Endodermal cell (in vitro differentiated cells): Measurements from ENCODE around the gene IL17RA. TPM values are rescaled to one million over a fixed set of nuclear protein-coding genes. Genes with fewer than 3 reads are reported as not detected.

Experiments
- DNase-seq: peaks from one replicate; pipeline ENCODE4 v3.0.0-alpha.2; 2017
- H3K27ac ChIP-seq: 2 replicates; pipeline ENCODE4 v1.5.1; 2013; ENCODE audit warnings: mild to moderate bottlenecking, low read depth, low read length, moderate library complexity
- H3K27me3 ChIP-seq: 2 replicates; pipeline ENCODE4 v1.6.1; 2013; ENCODE audit warnings: mild to moderate bottlenecking, low read length, moderate library complexity; ENCODE audit not compliant: insufficient read depth, control insufficient read depth, poor library complexity, severe bottlenecking
- H3K36me3 ChIP-seq: 2 replicates; pipeline ENCODE4 v1.7.0; 2013; ENCODE audit warnings: mild to moderate bottlenecking, low read length, moderate library complexity; ENCODE audit not compliant: control insufficient read depth, insufficient read depth
- H3K4me1 ChIP-seq: one replicate; pipeline ENCODE4 v1.7.0; 2013; ENCODE audit warnings: low read length; ENCODE audit not compliant: control insufficient read depth, insufficient read depth
- H3K4me3 ChIP-seq: 2 replicates; pipeline ENCODE4 v1.5.1; 2013; ENCODE audit warnings: mild to moderate bottlenecking, low read length, moderate library complexity
- H3K9ac ChIP-seq: 2 replicates; pipeline ENCODE4 v1.6.1; 2013; ENCODE audit warnings: mild to moderate bottlenecking, low read length, moderate library complexity; ENCODE audit not compliant: poor library complexity, severe bottlenecking; ENCODE audit errors: extremely low read depth
- H3K9me3 ChIP-seq: 2 replicates; pipeline ENCODE4 v1.6.1; 2013; ENCODE audit warnings: mild to moderate bottlenecking, low read length, moderate library complexity; ENCODE audit not compliant: control insufficient read depth
- H3K27ac Mint-ChIP-seq: 2 replicates; pipeline ENCODE4 v1.8.0; 2020; ENCODE audit warnings: mixed read lengths
- H3K27me3 Mint-ChIP-seq: 2 replicates; pipeline ENCODE4 v1.8.0; 2021; ENCODE audit warnings: mild to moderate bottlenecking, mixed read lengths; ENCODE audit not compliant: insufficient read depth
- H3K36me3 Mint-ChIP-seq: 2 replicates; pipeline ENCODE4 v1.8.0; 2020; ENCODE audit warnings: low read depth, mixed read lengths
- H3K4me1 Mint-ChIP-seq: 2 replicates; pipeline ENCODE4 v1.8.0; 2020; ENCODE audit warnings: mixed read lengths
- H3K4me3 Mint-ChIP-seq: 2 replicates; pipeline ENCODE4 v1.8.0; 2020; ENCODE audit warnings: mild to moderate bottlenecking, moderate library complexity, mixed read lengths
- H3K9me3 Mint-ChIP-seq: 2 replicates; pipeline ENCODE4 v1.8.0; 2020; ENCODE audit warnings: mild to moderate bottlenecking, mixed read lengths
- WGBS, 2 experiments: methylation state at CpG; one replicate each; pipeline versions ENCODE4 v1.1.5 to v1.1.7; 2013; ENCODE audit warnings: missing lambda C conversion rate in 2 of 2, mixed read lengths in 1 of 2; ENCODE audit not compliant: insufficient coverage in 1 of 2, insufficient read length in 1 of 2; 5-methylcytosine and 5-hydroxymethylcytosine counted together
- total RNA-seq, 2 donors: library from RNA; stranded (reverse); fragmentation: NEBNext Ultra II Directional in 1 of 2; extraction: Animal tissue kit (Norgen Biotek cat#: 25700) in 1 of 2; gene quantifications; 2 replicates in 1 of 2; 3 replicates in 1 of 2; pipeline ENCODE4 v1.2.1, GENCODE V29; 2021
- TF ChIP-seq, protein P1 (sequence below): fragments of 200-600 bp; sonication (generic); conservative IDR thresholded peaks from 2 replicates; pipeline ENCODE4 v1.5.0; 2021; ENCODE audit warnings: antibody characterized with exemption, mild to moderate bottlenecking

The IL17RA gene
- total RNA-seq, 2 donors from 2014 or later: 14.8 to 16.0 TPM

- Mint-ChIP-seq H3K9me3 (no peaks in the 10 kb centered on the region), H3K27ac (no peak overlapping the region), H3K4me3 (peak overlapping the region; percentile 67), H3K4me1 (peaks cover 34% of the 10 kb centered on the region), H3K27me3 (peaks cover 17% of the 10 kb centered on the region), H3K36me3 (no peaks in the 10 kb centered on the region)
- peak; percentile 88 for DNase-seq
- WGBS, 2 experiments: 56 to 73% methylated on average over 19 to 63 of the region's 63 CpGs
- Histone ChIP-seq H3K9me3 (no peaks in the 10 kb centered on the region), H3K9ac (no peak overlapping the region), H3K4me3 (no peak overlapping the region), H3K27ac (no peak overlapping the region), H3K27me3 (no peaks in the 10 kb centered on the region), H3K4me1 (peaks cover 19% of the 10 kb centered on the region), H3K36me3 (no peaks in the 10 kb centered on the region)
- TF ChIP-seq, protein P1, sequence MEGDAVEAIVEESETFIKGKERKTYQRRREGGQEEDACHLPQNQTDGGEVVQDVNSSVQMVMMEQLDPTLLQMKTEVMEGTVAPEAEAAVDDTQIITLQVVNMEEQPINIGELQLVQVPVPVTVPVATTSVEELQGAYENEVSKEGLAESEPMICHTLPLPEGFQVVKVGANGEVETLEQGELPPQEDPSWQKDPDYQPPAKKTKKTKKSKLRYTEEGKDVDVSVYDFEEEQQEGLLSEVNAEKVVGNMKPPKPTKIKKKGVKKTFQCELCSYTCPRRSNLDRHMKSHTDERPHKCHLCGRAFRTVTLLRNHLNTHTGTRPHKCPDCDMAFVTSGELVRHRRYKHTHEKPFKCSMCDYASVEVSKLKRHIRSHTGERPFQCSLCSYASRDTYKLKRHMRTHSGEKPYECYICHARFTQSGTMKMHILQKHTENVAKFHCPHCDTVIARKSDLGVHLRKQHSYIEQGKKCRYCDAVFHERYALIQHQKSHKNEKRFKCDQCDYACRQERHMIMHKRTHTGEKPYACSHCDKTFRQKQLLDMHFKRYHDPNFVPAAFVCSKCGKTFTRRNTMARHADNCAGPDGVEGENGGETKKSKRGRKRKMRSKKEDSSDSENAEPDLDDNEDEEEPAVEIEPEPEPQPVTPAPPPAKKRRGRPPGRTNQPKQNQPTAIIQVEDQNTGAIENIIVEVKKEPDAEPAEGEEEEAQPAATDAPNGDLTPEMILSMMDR: peak; percentile 81
Measured at GRCh38 chr22:17119481-17120202, 34.8 kb downstream of the IL17RA start.

- WGBS, 2 experiments: 6% methylated on average over 45 of the region's 45 CpGs; no CpG with 5 or more reads in 1 of the 2 experiments
- H3K27ac Mint-ChIP-seq: no peak overlapping the region
- peak overlapping the region; percentile 67 for H3K4me3 Mint-ChIP-seq
- Histone ChIP-seq H3K9me3 (no peaks in the 10 kb centered on the region), H3K27me3 (no peaks in the 10 kb centered on the region), H3K4me3 (no peak overlapping the region), H3K4me1 (peaks cover 19% of the 10 kb centered on the region), H3K27ac (no peak overlapping the region), H3K9ac (no peak overlapping the region), H3K36me3 (no peaks in the 10 kb centered on the region)
- peaks cover 34% of the 10 kb centered on the region for H3K4me1 Mint-ChIP-seq
- DNase-seq: peak; percentile 97
- H3K36me3 Mint-ChIP-seq: no peaks in the 10 kb centered on the region
- no peaks in the 10 kb centered on the region for H3K9me3 Mint-ChIP-seq
- peaks cover 17% of the 10 kb centered on the region for H3K27me3 Mint-ChIP-seq
- TF ChIP-seq, protein P1: no peak
Measured at GRCh38 chr22:17120281-17120680, 35.5 kb downstream of the IL17RA start.

- Mint-ChIP-seq H3K27ac (no peak overlapping the region), H3K9me3 (no peaks in the 10 kb centered on the region), H3K4me1 (peaks cover 34% of the 10 kb centered on the region), H3K4me3 (peak overlapping the region; percentile 67), H3K27me3 (peaks cover 17% of the 10 kb centered on the region), H3K36me3 (no peaks in the 10 kb centered on the region)
- Histone ChIP-seq H3K27ac (no peak overlapping the region), H3K36me3 (no peaks in the 10 kb centered on the region), H3K27me3 (no peaks in the 10 kb centered on the region), H3K4me1 (peaks cover 19% of the 10 kb centered on the region), H3K9ac (peak overlapping the region; percentile 20), H3K4me3 (peak overlapping the region; percentile 65), H3K9me3 (no peaks in the 10 kb centered on the region)
- WGBS, 2 experiments: 0% methylated on average over 9 to 70 of the region's 70 CpGs
- TF ChIP-seq, protein P1: no peak
- no peak for DNase-seq
Measured at GRCh38 chr22:17120711-17121232, 36.0 kb downstream of the IL17RA start.
